Ectodermal cell (in vitro differentiated cells): ENCODE data around the gene SLC35A2. TPM values are rescaled to one million over a fixed set of nuclear protein-coding genes. Genes with fewer than 3 reads are reported as not detected.
A peak's percentile ranks its signal among the peaks of the same experiment; 100 is the strongest.

Source experiments
- H3K27ac ChIP-seq: 2 replicates; pipeline ENCODE4 v1.7.0; 2013; ENCODE audit warnings: mild to moderate bottlenecking, low read depth, low read length; ENCODE audit not compliant: insufficient read depth, poor library complexity, severe bottlenecking
- H3K27me3 ChIP-seq: 2 replicates; pipeline ENCODE4 v1.7.0; 2013; ENCODE audit warnings: mild to moderate bottlenecking, low read length; ENCODE audit not compliant: insufficient read depth, control insufficient read depth, poor library complexity, severe bottlenecking
- H3K36me3 ChIP-seq: one replicate; pipeline ENCODE4 v1.7.0; 2013; ENCODE audit warnings: low read length; ENCODE audit not compliant: control insufficient read depth, insufficient read depth
- H3K4me1 ChIP-seq: one replicate; pipeline ENCODE4 v1.7.0; 2013; ENCODE audit warnings: low read length; ENCODE audit not compliant: control insufficient read depth, insufficient read depth
- H3K4me3 ChIP-seq: 2 replicates; pipeline ENCODE4 v1.7.0; 2013; ENCODE audit warnings: low read depth, low read length, control low read depth; ENCODE audit not compliant: insufficient read depth
- H3K9me3 ChIP-seq: 2 replicates; pipeline ENCODE4 v1.7.0; 2013; ENCODE audit warnings: mild to moderate bottlenecking, low read length, moderate library complexity; ENCODE audit not compliant: control insufficient read depth
- WGBS, 2 experiments: methylation state at CpG; one replicate each; pipeline ENCODE4 v1.1.7; 2013; ENCODE audit warnings: missing lambda C conversion rate in 2 of 2; 5-methylcytosine and 5-hydroxymethylcytosine counted together
- polyA plus RNA-seq, 4 experiments: library from polyadenylated mRNA; stranded (reverse); fragments of 50-300 nt; gene quantifications; one replicate each; pipeline ENCODE4 v1.2.3, GENCODE V29; 2013

The SLC35A2 gene
- polyA plus RNA-seq (2013, experiment 1 of 4), result 18.2 TPM
- 25.0 TPM for polyA plus RNA-seq (2013, experiment 2 of 4)
- polyA plus RNA-seq (2013, experiment 3 of 4), result 14.1 TPM
- 15.4 TPM for polyA plus RNA-seq (2013, experiment 4 of 4)

DNA sequence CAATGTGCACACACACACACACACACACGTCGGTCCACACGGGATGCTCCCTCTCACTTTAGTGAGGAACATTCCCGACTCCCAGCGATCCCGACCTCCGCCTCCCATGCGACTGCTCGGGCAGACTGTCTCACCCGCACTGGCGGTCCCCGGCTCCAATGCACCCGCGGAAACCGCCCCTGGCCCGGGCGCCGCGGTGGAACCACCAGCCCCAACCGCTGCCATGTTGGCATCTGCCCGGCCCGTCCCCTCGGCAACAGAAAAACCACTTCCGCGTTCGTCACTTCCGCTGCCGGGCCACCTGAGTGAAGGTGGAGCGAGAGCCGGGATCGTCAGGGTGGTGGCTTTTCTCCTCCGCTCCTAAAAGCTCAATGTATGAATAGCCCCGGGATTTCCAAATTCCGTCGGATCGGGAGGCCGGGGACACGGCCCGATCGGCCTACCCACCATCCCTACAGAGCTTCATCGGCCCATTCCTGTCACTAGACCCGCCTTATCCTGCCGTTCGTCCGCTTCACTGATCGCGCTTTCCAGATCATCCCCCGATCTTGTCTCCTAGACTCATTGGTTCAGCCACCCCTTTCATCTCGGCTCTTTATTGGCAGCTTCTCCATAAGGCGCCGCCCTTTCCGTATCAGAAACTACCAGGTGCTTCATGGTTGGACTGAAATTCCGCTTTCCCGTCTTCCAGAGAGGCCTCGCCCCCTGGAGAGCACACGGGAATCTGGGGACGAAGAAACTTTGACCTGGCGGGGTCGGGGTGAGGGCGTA lies at the start of gene SLC35A2:
Gene SLC35A2, minus strand, starts transcription at position 235 of the 771 bp plus-strand sequence. Its CDS starts 10 bp downstream, at position 225.
- WGBS, 2 experiments, result 0% methylated on average over 60 of the region's 60 CpGs
- Histone ChIP-seq H3K27me3 (no peaks in the 10 kb centered on the region), H3K27ac (peak within 1 kb of the TSS; percentile 69), H3K36me3 (peaks cover 4% of the 10 kb centered on the region), H3K4me3 (peak within 1 kb of the TSS; percentile 72), H3K4me1 (no peaks in the 10 kb centered on the region), H3K9me3 (no peaks in the 10 kb centered on the region)

DNA sequence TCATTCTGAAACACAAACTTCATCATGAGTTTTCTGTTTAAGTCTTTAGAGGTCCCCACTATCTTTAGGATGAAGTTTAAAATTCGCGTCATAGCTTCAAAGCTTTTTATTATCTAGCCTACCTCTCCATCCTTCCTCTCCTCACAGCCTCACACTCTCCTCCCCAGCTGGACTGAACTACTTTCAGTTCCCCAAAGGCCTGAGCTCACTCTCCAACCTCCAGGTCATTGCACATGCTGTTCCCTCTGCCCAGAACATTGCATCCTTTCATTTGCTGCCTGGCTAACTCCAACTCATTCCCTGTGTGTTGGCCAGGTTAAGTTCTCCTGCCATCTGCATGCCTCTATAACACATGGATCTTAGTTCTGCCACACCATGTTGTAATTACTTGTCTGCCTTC lies 48.8 kb upstream of the SLC35A2 start:
- no peak overlapping the region for H3K4me3 ChIP-seq
- H3K4me1 ChIP-seq, result peaks cover 5% of the 10 kb centered on the region
- no peaks in the 10 kb centered on the region for H3K27me3 ChIP-seq
- WGBS, 2 experiments, result 88 to 100% methylated on average over 2 of the region's 2 CpGs
- no peaks in the 10 kb centered on the region for H3K9me3 ChIP-seq
- no peaks in the 10 kb centered on the region for H3K36me3 ChIP-seq
- H3K27ac ChIP-seq, result no peak overlapping the region

DNA sequence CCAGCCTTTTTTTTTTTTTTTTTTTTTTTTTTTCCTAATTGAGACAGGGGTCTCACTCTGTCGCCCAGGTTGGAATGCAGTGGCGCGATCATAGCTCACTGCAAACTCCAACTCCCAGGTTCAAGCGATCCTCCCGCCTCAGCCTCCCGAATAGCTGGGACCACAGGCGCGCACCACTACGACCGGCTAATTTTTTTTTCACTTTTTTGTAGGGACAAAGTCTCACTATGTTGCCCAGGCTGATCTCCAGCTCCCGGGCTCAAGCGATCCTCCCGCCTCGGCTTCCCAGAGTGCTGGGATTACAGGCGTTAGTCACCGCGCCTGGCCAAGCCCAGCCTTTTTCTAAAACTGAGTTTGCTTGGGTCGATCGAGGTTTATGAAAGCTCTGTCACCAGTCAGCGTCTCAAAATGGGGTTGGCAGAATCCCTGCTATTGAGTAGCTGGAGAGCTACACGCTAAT lies 47.2 kb upstream of the SLC35A2 start:
- peaks cover 5% of the 10 kb centered on the region for H3K4me1 ChIP-seq
- H3K9me3 ChIP-seq, result no peaks in the 10 kb centered on the region
- no peaks in the 10 kb centered on the region for H3K27me3 ChIP-seq
- H3K36me3 ChIP-seq, result no peaks in the 10 kb centered on the region
- 3 to 4% methylated on average over 21 of the region's 21 CpGs for WGBS, 2 experiments
- H3K27ac ChIP-seq, result peak overlapping the region; percentile 63
- H3K4me3 ChIP-seq, result peak overlapping the region; percentile 39

DNA sequence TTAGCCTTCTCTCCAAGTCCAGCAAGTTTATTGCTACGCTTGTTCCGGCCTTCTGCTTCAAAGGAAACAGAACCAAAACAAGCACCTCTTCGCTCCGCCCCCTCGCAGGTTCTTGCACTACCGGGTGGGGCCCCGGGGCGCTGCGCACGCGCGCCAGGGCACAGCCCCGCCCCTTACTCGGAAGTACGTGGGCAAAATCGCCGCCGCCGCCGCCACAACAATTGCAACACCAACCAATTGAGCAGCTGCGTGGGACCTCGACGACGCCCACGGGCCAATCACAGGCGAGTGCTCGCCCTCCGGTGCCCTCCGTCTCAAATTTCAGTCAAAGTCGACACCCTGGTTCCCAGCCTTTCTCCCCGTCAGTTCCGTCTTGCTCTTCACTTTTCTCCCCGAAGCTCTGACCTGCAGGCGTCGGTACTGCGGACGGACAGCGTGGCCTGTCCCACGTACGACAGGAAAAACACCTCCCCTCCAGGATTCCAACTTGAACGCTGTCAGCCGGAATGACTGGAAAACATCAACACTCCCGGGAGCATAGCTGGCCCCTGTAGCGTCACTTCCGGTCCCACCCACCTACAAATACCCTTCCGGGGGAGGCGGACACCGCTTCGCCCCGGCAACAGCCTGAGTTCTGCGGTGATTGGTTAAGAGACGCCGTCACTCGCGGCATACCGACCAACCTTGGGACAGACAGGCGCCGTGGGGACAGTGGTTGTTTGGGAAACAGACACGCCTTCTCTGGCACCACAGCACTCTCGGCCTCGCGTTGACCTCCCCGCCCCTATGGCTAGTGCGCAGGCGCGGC lies 46.6 kb upstream of the SLC35A2 start:
- Histone ChIP-seq H3K36me3 (no peaks in the 10 kb centered on the region), H3K4me1 (peaks cover 5% of the 10 kb centered on the region), H3K9me3 (no peaks in the 10 kb centered on the region), H3K27me3 (no peaks in the 10 kb centered on the region), H3K4me3 (peak overlapping the region; percentile 68), H3K27ac (peak overlapping the region; percentile 98)
- 0% methylated on average over 66 of the region's 66 CpGs for WGBS, 2 experiments

DNA sequence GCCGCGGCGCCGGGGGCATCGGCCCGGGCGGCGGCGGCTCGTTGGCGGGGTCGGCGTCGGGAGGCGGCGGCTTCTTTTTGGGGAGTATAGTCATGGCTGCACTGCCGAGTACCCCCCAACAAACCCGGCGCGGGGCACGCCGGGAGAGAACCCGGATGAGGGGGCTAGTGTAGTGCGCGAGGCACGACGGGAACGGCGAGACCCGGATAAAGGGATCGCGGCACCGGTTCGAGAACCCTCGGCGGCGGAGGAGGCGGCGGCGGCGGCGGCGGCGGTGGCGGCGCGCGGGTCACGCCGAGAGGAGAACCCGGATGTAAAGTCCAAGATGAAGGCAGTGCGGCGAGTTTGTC lies 46.0 kb upstream of the SLC35A2 start, which contains the start of gene OTUD5:
Gene OTUD5, minus strand, starts transcription at position 131 of the 350 bp plus-strand sequence. Its CDS starts 37 bp downstream, at position 94.
- WGBS, 2 experiments, result 0% methylated on average over 53 of the region's 53 CpGs
- Histone ChIP-seq H3K4me1 (peaks cover 5% of the 10 kb centered on the region), H3K9me3 (no peaks in the 10 kb centered on the region), H3K36me3 (no peaks in the 10 kb centered on the region), H3K4me3 (peak within 1 kb of the TSS; percentile 68), H3K27me3 (no peaks in the 10 kb centered on the region), H3K27ac (peak within 1 kb of the TSS; percentile 98)

DNA sequence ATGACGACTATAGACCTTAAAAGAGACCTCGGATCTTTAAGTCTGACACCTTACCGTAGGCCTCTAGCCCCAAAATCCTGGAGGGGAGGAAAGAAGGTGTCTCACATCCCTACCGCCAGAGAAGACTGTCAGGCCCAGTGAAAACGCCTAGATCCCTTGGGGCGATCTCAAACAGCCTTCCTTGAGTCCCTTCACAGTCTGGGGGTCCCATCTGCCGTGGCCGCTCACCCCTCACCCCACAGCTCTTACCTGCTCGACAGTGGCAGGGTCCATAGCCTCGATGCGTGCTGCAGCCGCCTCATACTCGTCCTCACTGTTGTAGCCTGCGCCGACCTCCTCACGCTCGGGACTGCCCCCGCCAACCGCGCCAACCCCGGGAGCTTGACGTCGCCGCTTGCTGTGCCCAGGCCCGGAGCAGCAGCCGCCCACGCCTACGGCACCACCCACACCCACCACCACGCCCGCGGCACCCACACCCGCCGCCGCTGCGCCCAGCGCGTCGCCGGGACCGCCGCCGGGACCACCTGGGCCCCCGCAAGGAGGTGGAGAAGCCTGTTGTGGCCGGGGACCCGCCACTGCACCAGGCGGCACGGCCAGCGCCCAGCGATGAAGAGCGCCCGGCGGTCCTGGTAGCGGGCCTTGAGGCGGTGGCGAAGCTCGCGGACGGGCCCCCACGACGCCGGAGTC lies 45.4 kb upstream of the SLC35A2 start:
- H3K27me3 ChIP-seq, result no peaks in the 10 kb centered on the region
- H3K27ac ChIP-seq, result no peak overlapping the region
- H3K9me3 ChIP-seq, result no peaks in the 10 kb centered on the region
- H3K4me1 ChIP-seq, result peaks cover 5% of the 10 kb centered on the region
- 3 to 4% methylated on average over 57 to 61 of the region's 61 CpGs for WGBS, 2 experiments
- peak overlapping the region; percentile 68 for H3K4me3 ChIP-seq
- no peaks in the 10 kb centered on the region for H3K36me3 ChIP-seq

DNA sequence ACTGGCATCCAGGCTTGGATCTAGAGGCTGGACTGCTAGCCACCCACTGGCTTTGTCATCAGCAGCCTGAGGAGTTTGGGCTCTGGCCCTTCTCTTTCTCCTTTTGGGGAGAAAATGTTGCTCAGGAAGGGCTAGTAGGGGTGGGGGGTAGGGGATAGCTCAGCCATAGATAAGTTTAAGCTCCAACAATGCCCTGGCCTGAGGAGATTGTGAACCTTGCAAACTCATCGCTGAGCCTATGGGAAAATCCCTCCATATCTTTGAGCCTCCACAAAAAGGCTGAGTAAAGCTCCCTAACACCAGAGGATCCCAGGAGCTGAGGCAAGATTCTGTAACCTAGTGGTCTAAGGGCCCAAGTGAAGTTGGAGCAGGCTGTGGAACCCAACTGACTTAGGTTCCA lies 37.1 kb upstream of the SLC35A2 start:
- Histone ChIP-seq H3K9me3 (no peaks in the 10 kb centered on the region), H3K4me1 (no peaks in the 10 kb centered on the region), H3K27ac (no peak overlapping the region), H3K27me3 (no peaks in the 10 kb centered on the region), H3K4me3 (no peak overlapping the region), H3K36me3 (no peaks in the 10 kb centered on the region)
- 95 to 100% methylated on average over 1 of the region's 1 CpG for WGBS, 2 experiments

DNA sequence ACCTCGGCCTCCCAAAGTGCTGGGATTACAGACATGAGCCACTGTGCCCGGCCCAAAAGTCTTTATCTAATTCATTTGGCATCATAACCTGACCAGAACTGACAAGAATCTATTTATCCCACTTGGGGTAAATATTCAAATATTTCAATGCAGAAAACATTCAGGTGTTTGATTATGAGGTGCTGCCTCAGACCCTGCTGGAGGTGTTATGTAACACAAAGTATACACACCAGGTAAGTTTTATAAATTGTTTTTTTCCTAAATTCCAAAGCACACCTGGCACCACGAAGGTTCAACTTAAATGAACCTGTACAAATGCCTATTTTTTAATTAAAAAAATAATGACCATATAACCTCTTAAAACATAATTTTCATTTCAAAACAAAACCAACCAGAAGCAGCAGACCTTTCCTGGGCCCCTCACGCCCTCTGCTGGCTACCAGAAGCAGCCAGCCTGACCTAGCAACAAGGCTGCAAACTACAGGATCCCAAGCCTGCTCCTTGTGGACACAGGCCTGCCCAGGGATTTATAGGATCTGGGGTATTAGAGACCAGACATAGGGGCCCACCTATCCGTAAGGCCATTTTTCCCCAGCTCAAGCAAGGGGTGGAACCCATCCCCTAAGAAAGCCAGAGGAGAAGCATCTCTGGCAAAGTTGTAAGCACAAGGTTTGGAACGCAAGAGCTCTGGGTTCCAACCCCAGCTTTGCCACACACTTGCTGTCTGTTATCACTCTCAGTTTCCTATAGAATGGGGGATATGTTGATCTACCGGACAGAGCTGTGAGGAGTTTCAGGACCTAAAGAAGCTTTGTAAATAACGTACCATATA lies 34.3 kb upstream of the SLC35A2 start:
- Histone ChIP-seq H3K27me3 (no peaks in the 10 kb centered on the region), H3K36me3 (no peaks in the 10 kb centered on the region), H3K9me3 (no peaks in the 10 kb centered on the region), H3K4me3 (no peak overlapping the region), H3K27ac (no peak overlapping the region), H3K4me1 (no peaks in the 10 kb centered on the region)
- WGBS, 2 experiments, result 72 to 76% methylated on average over 7 of the region's 8 CpGs

DNA sequence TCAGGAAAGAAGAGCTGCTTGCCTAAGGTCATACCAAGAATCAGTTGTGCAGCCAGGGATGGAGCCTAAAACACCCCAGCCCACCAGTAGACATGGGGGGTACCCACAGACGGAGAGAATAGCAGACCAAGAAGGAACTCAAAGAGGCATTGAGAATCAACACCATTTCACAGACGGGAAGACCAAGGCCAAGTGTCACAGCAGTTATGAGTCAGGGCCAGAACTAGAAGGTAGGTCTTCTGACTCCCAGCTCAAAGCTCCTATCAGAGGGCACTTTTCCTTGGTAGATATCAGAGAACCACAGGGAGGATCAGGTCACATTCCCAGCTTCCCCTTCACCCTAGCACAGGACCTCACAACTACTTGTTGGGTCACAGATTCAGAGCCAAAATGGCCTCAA lies 31.4 kb upstream of the SLC35A2 start:
- Histone ChIP-seq H3K4me1 (no peaks in the 10 kb centered on the region), H3K27ac (no peak overlapping the region), H3K9me3 (no peaks in the 10 kb centered on the region), H3K36me3 (no peaks in the 10 kb centered on the region), H3K27me3 (no peaks in the 10 kb centered on the region), H3K4me3 (no peak overlapping the region)
- WGBS, 2 experiments, result 95 to 96% methylated on average over 2 of the region's 2 CpGs
